Ureter (tissue), 1 donor: ENCODE results near the gene PTPRQ. TPM values are rescaled to one million over a fixed set of nuclear protein-coding genes. Genes with fewer than 3 reads are reported as not detected.
"Not testable (repeated sequence)": the region's sequence is repeated elsewhere in the genome, so short reads cannot be mapped to it uniquely, and the experiment has no call there.

Experiments used
- DNase-seq: peaks from one replicate; pipeline ENCODE4 v3.0.0-alpha.2; 2020; ENCODE audit warnings: low spot score
- total RNA-seq: library from RNA; stranded (reverse); gene quantifications from one replicate; pipeline ENCODE4 v1.2.4, GENCODE V29; 2023
- donor health status: DM: yes; HTN: yes; CAD: no.

PTPRQ gene
- total RNA-seq, 1 donor from 2014 or later: 0.68 TPM

- no peak for DNase-seq
These were observed 25.6 kb downstream of the PTPRQ start for GRCh38 chr12:80469681-80470080.

GRCh38 chr12:80470403-80470802 lies 26.4 kb downstream of the PTPRQ start:
- no peak for DNase-seq

- DNase-seq: no peak
These were observed 28.2 kb downstream of the PTPRQ start for GRCh38 chr12:80472236-80472635.

GRCh38 chr12:80472911-80473500 lies 29.0 kb downstream of the PTPRQ start:
- no peak for DNase-seq

- DNase-seq: not testable (repeated sequence)
These were observed 33.6 kb downstream of the PTPRQ start for GRCh38 chr12:80477521-80478145.

DNA sequence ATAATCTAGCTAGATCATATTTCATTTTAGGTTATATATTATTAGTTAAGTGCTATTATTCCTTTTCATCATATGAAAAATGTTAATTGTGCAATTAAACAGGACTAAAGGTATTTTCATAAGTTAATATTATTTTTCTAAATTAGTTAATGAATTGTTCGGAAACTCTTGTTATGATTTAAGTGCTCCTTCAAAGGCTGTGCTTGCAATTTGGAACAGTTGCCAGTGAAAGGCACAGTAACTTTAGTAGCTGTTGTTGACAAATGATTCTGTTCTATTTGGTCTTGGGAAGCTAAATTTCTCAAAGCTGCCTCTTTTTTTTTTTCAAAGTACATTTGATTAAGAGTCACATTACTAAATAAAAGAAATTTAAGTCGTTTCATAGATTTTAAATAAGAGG lies 40.7 kb downstream of the PTPRQ start:
- no peak for DNase-seq

GRCh38 chr12:80485222-80485987 lies 41.4 kb downstream of the PTPRQ start:
- DNase-seq: no peak

DNA sequence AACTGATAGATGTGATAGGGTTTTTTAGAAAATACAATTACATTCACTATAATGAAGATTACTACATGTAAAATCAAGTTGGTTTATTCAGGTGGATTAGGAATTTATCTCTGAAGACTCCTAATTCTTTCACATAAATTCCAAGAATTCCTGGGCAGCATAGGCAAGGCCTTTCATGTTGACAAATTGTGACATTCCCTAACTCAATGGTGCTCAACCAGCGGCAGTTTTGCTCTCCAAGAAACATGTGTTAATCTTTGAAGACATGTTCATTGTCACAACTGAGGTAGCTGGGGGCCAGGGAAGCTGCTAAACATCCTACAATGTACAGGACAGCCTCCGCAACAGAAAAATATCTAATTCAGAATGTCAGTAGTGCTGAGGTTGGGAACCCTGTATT lies 46.3 kb downstream of the PTPRQ start:
- no peak for DNase-seq

DNA sequence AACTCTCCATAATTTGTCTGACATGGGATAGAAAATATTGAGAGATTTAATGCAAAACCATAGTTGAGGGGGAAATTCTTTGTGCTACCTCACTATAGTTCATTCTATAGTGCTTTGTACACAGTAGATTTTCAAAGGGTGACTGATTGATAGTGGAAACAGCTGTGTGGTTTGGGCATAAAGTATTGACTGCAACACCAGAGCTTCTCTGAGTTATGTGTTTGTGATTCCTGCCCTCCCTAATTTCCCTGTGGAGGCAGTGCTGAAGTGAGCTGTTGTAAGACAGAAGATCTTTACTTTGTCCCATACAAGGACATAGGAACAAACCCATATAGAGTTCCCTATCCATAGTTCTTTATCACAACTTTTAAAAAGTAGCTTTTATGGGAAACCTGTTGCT lies 47.1 kb downstream of the PTPRQ start:
- DNase-seq: no peak

GRCh38 chr12:80493466-80493865 lies 49.4 kb downstream of the PTPRQ start:
- no peak for DNase-seq

DNA sequence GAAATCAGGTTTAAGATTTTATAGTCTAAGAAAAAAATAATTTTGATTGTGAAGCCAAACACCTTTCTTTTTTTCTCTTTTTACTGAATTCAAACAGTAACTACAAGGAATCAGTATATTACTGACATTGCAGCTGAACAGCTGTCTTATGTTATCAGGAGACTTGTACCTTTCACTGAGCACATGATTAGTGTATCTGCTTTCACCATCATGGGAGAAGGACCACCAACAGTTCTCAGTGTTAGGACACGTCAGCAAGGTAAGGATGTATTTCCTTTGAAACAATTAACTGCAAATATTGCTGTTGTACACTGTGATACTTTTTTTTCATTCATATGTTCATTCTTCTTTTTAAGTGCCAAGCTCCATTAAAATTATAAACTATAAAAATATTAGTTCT lies 50.8 kb downstream of the PTPRQ start:
- no peak for DNase-seq

GRCh38 chr12:80498059-80498728 lies 54.2 kb downstream of the PTPRQ start:
- DNase-seq: no peak

- no peak for DNase-seq
These were observed 60.5 kb downstream of the PTPRQ start for GRCh38 chr12:80504389-80505163.

GRCh38 chr12:80509781-80510556 lies 65.9 kb downstream of the PTPRQ start:
- DNase-seq: no peak

- no peak for DNase-seq
These were observed 68.7 kb downstream of the PTPRQ start for GRCh38 chr12:80512781-80513180.

- DNase-seq: no peak
These were observed 69.2 kb downstream of the PTPRQ start for GRCh38 chr12:80513211-80513610.

GRCh38 chr12:80517655-80518054 lies 73.6 kb downstream of the PTPRQ start:
- no peak for DNase-seq

DNA sequence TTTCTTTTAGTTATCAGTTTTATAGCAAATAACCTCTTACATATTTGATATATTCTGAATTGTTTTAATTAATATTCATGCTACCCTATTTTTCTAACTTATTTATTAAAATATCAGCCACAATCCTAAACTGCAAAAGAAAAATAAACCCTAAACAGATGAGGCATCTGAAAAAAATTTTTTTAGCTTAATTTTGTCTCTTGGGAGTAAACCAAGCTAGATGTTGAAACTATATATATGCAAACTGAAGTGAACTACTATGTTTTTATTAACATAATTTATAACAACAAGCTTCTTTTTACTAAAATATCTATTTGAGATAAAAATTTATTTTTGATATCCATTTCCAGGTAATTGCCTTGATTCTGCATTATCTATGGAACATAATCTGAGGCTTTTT lies 87.6 kb downstream of the PTPRQ start:
- DNase-seq: no peak

DNA sequence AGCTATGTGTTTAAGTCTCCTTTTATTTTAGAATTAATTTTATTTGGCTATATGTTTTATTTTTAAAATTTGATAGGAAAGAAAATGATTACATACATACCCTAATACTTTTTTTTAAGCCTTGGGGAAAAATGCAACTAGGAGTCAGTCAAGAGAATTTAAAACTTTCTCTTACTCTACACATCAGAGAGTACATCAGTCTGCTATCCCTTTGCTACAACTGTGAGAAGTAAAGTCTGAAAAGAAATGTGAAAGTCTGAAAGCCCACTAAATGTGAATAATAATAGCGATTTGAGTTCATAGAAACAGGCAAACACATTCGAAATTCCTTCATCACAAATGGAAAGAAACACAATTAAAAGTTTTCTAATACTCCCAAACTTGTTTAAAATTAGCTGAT lies 95.0 kb downstream of the PTPRQ start:
- no peak for DNase-seq

- no peak for DNase-seq
These were observed 105.3 kb downstream of the PTPRQ start for GRCh38 chr12:80549298-80549697.

DNA sequence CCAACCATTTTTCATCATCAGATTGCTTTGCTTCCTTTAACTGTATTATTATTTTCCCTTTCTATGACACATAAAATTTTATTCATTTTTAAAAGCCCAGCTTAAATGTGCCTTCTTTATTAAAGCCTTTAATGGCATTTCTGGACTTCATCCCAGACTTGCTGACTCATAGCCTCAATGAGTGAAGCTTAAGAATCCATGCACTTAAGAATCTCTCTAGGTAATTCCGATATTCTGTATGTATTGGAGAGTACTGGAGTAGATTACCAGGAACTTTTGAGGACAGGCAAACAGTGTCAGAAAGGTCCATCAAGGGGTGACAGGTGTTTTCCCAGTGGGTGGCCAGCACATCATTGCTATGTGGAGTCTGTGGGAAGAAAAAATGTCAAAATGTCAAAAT lies 107.9 kb downstream of the PTPRQ start:
- DNase-seq: no peak
